HCT116 (cell line): Measurements from ENCODE around the gene GREB1L. TPM values are rescaled to one million over a fixed set of nuclear protein-coding genes. Genes with fewer than 3 reads are reported as not detected.

Experiments
- ATAC-seq: fragments of 200-7000 bp; cut with Tn5 transposase; 2 replicates; pipeline ENCODE4 v1.9.1; 2020; ENCODE audit warnings: mild to moderate bottlenecking, moderate library complexity
- BruUV-seq: library from RNA; stranded (reverse); fragments of 400-500 nt; replicated peaks from 2 replicates; lab custom pipeline; 2021; lab: Mats Ljungman, UMichigan
- CTCF ChIA-PET: fragments of 300-600 bp; sonication (Branson Sonifier 250); formaldehyde crosslinking; loops from one replicate; lab custom pipeline; 2021; ENCODE audit warnings: antibody characterized with exemption; lab: Charles Lee
- POLR2A ChIA-PET: fragments of 300-600, 350-600 bp; sonication (Branson Sonifier 250); formaldehyde crosslinking; loops from one replicate; lab custom pipeline; 2021; ENCODE audit warnings: antibody characterized with exemption; lab: Charles Lee
- RAD21 ChIA-PET, 2 experiments: fragments of 300-600 bp; sonication (Branson Sonifier 250); formaldehyde crosslinking; loops; one replicate each; lab custom pipeline; 2023; ENCODE audit warnings: low total read pairs in 2 of 2; ENCODE audit not compliant: uncharacterized antibody in 2 of 2, unreplicated experiment in 2 of 2, low non-redundant PET in 1 of 2; lab: Charles Lee
- DNase-seq: peaks from one replicate; pipeline ENCODE4 v3.0.0-alpha.2; 2010; ENCODE audit warnings: low read depth, low spot score
- H2AFZ ChIP-seq: fragments of 200-600 bp; shearing (Covaris generic), sonication (generic); 2 replicates; pipeline ENCODE4 v1.6.1; 2017; ENCODE audit warnings: low read depth, mixed run types, mixed read lengths, antibody characterized with exemption, low read length; ENCODE audit not compliant: poor library complexity, severe bottlenecking
- H3K27ac ChIP-seq: 2 replicates; pipeline ENCODE4 v1.5.1; 2012; ENCODE audit warnings: low read depth, low read length
- H3K27me3 ChIP-seq: fragments of 200-600 bp; sonication (generic); 2 replicates; pipeline ENCODE4 v1.6.1; 2016; ENCODE audit warnings: mixed run types, low read length, mixed read lengths; ENCODE audit not compliant: insufficient read depth
- H3K36me3 ChIP-seq, 2 experiments: fragments of 200-500 bp in 1 of 2; fragments of 200-600 bp in 1 of 2; sonication (Bioruptor generic) in 1 of 2; sonication (generic) in 1 of 2; 2 replicates each; pipeline versions ENCODE4 v1.5.1 to v1.6.1; 2014 to 2016; ENCODE audit warnings: low read length in 2 of 2, inconsistent platforms in 1 of 2, mixed read lengths in 1 of 2, mixed run types in 1 of 2; ENCODE audit not compliant: insufficient read depth in 2 of 2, control insufficient read depth in 1 of 2
- H3K4me1 ChIP-seq, 2 experiments: fragments of 200-600 bp in 1 of 2; sonication (generic) in 1 of 2; 2 replicates each; pipeline versions ENCODE4 v1.5.1 to v1.6.1; 2012 to 2017; ENCODE audit warnings: low read length in 2 of 2, inconsistent platforms in 1 of 2, mild to moderate bottlenecking in 1 of 2, mixed read lengths in 1 of 2, mixed run types in 1 of 2, moderate library complexity in 1 of 2; ENCODE audit not compliant: insufficient read depth in 2 of 2, control insufficient read depth in 1 of 2
- H3K4me2 ChIP-seq: fragments of 200-600 bp; sonication (generic); 2 replicates; pipeline ENCODE4 v1.6.1; 2017; ENCODE audit warnings: mixed run types, low read length, mixed read lengths
- H3K4me3 ChIP-seq, 2 experiments: fragments of 200-600 bp in 1 of 2; sonication (generic) in 1 of 2; replicated peaks in 1 of 2; 2 replicates each; pipeline ENCODE4 v1.5.1; 2011 to 2016; ENCODE audit warnings: low read length in 2 of 2, control low read depth in 1 of 2, low read depth in 1 of 2, mild to moderate bottlenecking in 1 of 2, mixed read lengths in 1 of 2, mixed run types in 1 of 2
- H3K79me2 ChIP-seq: fragments of 200-600 bp; sonication (generic); 2 replicates; pipeline ENCODE4 v1.6.1; 2017; ENCODE audit warnings: mild to moderate bottlenecking, mixed run types, low read length, moderate library complexity, mixed read lengths; ENCODE audit not compliant: insufficient read depth
- H3K9ac ChIP-seq: fragments of 200-600 bp; sonication (generic); 2 replicates; pipeline ENCODE4 v1.6.1; 2016; ENCODE audit warnings: low read length, mixed read lengths
- H3K9me2 ChIP-seq: fragments of 200-600 bp; sonication (generic), shearing (Covaris generic); 2 replicates; pipeline ENCODE4 v1.6.1; 2017; ENCODE audit warnings: mixed run types, mild to moderate bottlenecking, moderate library complexity; ENCODE audit not compliant: insufficient read depth
- H3K9me3 ChIP-seq, 2 experiments: fragments of 200-500 bp in 1 of 2; fragments of 200-600 bp in 1 of 2; sonication (Bioruptor generic) in 1 of 2; sonication (generic) in 1 of 2; 2 replicates each; pipeline ENCODE4 v1.6.1; 2014 to 2017; ENCODE audit warnings: low read length in 2 of 2, mixed read lengths in 2 of 2, inconsistent platforms in 1 of 2, low read depth in 1 of 2, mild to moderate bottlenecking in 1 of 2, mixed run types in 1 of 2, moderate library complexity in 1 of 2; ENCODE audit not compliant: control insufficient read depth in 1 of 2, insufficient read depth in 1 of 2
- H4K20me1 ChIP-seq: fragments of 200-600 bp; sonication (generic), shearing (Covaris generic); 2 replicates; pipeline ENCODE4 v1.6.1; 2017; ENCODE audit warnings: mixed run types, mild to moderate bottlenecking, moderate library complexity; ENCODE audit not compliant: insufficient read depth
- ATF3 ChIP-seq: IDR thresholded peaks from 2 replicates; pipeline ENCODE4 v1.6.1; 2012
- CBX3 ChIP-seq: IDR thresholded peaks from 2 replicates; pipeline ENCODE4 v1.6.1; 2012; ENCODE audit warnings: low read depth
- CEBPB ChIP-seq: IDR thresholded peaks from 2 replicates; pipeline ENCODE4 v1.6.1; 2012; ENCODE audit warnings: low read depth
- CTCF ChIP-seq, 3 experiments: fragments of 200-600 bp in 1 of 3; sonication (generic) in 1 of 3; IDR thresholded peaks in 2 of 3; conservative IDR thresholded peaks in 1 of 3; 2 replicates each; pipeline ENCODE4 v1.5.1; 2012 to 2017; ENCODE audit warnings: low read depth in 2 of 3, low read length in 2 of 3, antibody characterized with exemption in 1 of 3, borderline replicate concordance in 1 of 3, control low read depth in 1 of 3, mild to moderate bottlenecking in 1 of 3, mixed read lengths in 1 of 3, mixed run types in 1 of 3, moderate library complexity in 1 of 3; ENCODE audit not compliant: insufficient read depth in 1 of 3
- EGR1 ChIP-seq: IDR thresholded peaks from 2 replicates; pipeline ENCODE4 v1.6.1; 2012; ENCODE audit warnings: low read depth
- ELF1 ChIP-seq: IDR thresholded peaks from 2 replicates; pipeline ENCODE4 v1.6.1; 2012; ENCODE audit warnings: low read depth, borderline replicate concordance
- EZH2phosphoT487 ChIP-seq: fragments of 200-600 bp; IDR thresholded peaks from 2 replicates; pipeline ENCODE4 v1.6.1; 2018; ENCODE audit warnings: antibody characterized with exemption, borderline replicate concordance
- FOSL1 ChIP-seq: IDR thresholded peaks from 2 replicates; pipeline ENCODE4 v1.6.1; 2012; ENCODE audit warnings: low read depth
- JUND ChIP-seq: IDR thresholded peaks from 2 replicates; pipeline ENCODE4 v1.6.1; 2012
- RAD21 ChIP-seq: IDR thresholded peaks from 2 replicates; pipeline ENCODE4 v1.6.1; 2012; ENCODE audit warnings: low read depth, mild to moderate bottlenecking
- SP1 ChIP-seq: IDR thresholded peaks from 2 replicates; pipeline ENCODE4 v1.6.1; 2012; ENCODE audit warnings: low read depth
- SRF ChIP-seq: IDR thresholded peaks from 2 replicates; pipeline ENCODE4 v1.6.1; 2012; ENCODE audit warnings: low read depth
- TCF7L2 ChIP-seq: IDR thresholded peaks from 2 replicates; pipeline ENCODE4 v1.7.0; 2011; ENCODE audit warnings: borderline replicate concordance, inconsistent platforms; ENCODE audit not compliant: insufficient read depth, insufficient read length; ENCODE audit errors: extremely low read depth
- intact Hi-C: fragments of 100-400 bp; cut with micrococcal nuclease; formaldehyde crosslinking; loops from 2 replicates; pipeline ENCODE4 v1.10.0; 2022
- total RNA-seq: library from RNA; stranded (reverse); gene quantifications from one replicate; pipeline ENCODE4 v1.2.1, GENCODE V29; 2021; ENCODE audit not compliant: unreplicated experiment
- TF ChIP-seq, protein P1 (sequence below): IDR thresholded peaks from 2 replicates; pipeline ENCODE4 v1.6.1; 2012; ENCODE audit warnings: low read depth
- TF ChIP-seq, protein P2 (sequence below): IDR thresholded peaks from 2 replicates; pipeline ENCODE4 v1.6.1; 2011; ENCODE audit warnings: mild to moderate bottlenecking, low read length, moderate library complexity; ENCODE audit not compliant: insufficient replicate concordance; ENCODE audit errors: extremely low read depth

The GREB1L gene
- total RNA-seq, 1 experiment from 2014 or later: 12.2 TPM

DNA sequence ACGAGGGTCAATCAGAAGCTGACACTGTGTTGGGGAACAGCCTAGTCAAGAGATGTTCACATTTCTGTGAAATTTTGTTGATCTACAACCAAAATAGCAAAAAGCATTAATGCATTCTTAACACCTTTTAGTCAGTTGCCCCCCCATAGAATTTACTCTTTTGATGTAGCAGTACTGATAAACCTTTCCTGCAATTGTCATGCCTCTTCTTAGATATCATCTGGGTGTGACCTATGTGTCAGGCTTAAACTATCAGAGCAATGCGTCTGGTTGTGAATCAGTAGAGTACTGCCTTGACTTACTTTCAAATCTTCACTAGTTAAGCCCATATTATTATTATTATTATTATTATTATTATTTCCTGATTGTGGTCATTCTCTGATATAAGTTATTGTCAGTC is 61.9 kb downstream of the GREB1L start:
- TF ChIP-seq ELF1 (no peak), JUND (peak; percentile 72), SP1 (peak; percentile 61; the same call in 1 of the 2 replicates), ATF3 (no peak), EZH2phosphoT487 (no peak), TCF7L2 (peak; percentile 16), SRF (no peak), CEBPB (no peak), FOSL1 (peak; percentile 57; the same call in 1 of the 2 replicates), RAD21 (no peak), CTCF (IDR thresholded peaks at IDR 0.05 in 2 of 3, conservative IDR thresholded peaks at IDR 0.05 in 1 of 3; ENCODE audit: borderline replicate concordance in 1 of 3, insufficient read depth in 1 of 3, low read depth in 2 of 3, low read length in 2 of 3) (no peak), EGR1 (no peak), CBX3 (no peak)
- TF ChIP-seq, protein P1, sequence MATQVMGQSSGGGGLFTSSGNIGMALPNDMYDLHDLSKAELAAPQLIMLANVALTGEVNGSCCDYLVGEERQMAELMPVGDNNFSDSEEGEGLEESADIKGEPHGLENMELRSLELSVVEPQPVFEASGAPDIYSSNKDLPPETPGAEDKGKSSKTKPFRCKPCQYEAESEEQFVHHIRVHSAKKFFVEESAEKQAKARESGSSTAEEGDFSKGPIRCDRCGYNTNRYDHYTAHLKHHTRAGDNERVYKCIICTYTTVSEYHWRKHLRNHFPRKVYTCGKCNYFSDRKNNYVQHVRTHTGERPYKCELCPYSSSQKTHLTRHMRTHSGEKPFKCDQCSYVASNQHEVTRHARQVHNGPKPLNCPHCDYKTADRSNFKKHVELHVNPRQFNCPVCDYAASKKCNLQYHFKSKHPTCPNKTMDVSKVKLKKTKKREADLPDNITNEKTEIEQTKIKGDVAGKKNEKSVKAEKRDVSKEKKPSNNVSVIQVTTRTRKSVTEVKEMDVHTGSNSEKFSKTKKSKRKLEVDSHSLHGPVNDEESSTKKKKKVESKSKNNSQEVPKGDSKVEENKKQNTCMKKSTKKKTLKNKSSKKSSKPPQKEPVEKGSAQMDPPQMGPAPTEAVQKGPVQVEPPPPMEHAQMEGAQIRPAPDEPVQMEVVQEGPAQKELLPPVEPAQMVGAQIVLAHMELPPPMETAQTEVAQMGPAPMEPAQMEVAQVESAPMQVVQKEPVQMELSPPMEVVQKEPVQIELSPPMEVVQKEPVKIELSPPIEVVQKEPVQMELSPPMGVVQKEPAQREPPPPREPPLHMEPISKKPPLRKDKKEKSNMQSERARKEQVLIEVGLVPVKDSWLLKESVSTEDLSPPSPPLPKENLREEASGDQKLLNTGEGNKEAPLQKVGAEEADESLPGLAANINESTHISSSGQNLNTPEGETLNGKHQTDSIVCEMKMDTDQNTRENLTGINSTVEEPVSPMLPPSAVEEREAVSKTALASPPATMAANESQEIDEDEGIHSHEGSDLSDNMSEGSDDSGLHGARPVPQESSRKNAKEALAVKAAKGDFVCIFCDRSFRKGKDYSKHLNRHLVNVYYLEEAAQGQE: no peak
- TF ChIP-seq, protein P2, sequence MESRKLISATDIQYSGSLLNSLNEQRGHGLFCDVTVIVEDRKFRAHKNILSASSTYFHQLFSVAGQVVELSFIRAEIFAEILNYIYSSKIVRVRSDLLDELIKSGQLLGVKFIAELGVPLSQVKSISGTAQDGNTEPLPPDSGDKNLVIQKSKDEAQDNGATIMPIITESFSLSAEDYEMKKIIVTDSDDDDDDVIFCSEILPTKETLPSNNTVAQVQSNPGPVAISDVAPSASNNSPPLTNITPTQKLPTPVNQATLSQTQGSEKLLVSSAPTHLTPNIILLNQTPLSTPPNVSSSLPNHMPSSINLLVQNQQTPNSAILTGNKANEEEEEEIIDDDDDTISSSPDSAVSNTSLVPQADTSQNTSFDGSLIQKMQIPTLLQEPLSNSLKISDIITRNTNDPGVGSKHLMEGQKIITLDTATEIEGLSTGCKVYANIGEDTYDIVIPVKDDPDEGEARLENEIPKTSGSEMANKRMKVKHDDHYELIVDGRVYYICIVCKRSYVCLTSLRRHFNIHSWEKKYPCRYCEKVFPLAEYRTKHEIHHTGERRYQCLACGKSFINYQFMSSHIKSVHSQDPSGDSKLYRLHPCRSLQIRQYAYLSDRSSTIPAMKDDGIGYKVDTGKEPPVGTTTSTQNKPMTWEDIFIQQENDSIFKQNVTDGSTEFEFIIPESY: no peak
- TF ChIP-seq, all 23 proteins: peak for 4
- RAD21 ChIA-PET: no interaction called here
- ATAC-seq (peak; percentile 88), DNase-seq (peak; percentile 72)
- Histone ChIP-seq H3K79me2 (peaks cover 16% of the 10 kb centered on the region), H3K27ac (peak overlapping the region; percentile 54; the same call in 1 of the 2 replicates), H3K4me2 (peak overlapping the region; percentile 70), H3K9me2 (no peaks in the 10 kb centered on the region), H3K9ac (peak overlapping the region; percentile 32; the same call in 1 of the 2 replicates), H3K4me1 (peaks cover 16 to 84% of the 10 kb centered on the region in 2 experiments; a peak in 3 of 4 replicates), H4K20me1 (no peaks in the 10 kb centered on the region), H3K36me3 (no peaks in the 10 kb centered on the region), H3K9me3 (no peaks in the 10 kb centered on the region), H3K4me3 (peak overlapping the region in 1 of 2 experiments; percentile 21; a peak in 1 of 4 replicates), H3K27me3 (no peaks in the 10 kb centered on the region), H2AFZ (no peak overlapping the region)
- CTCF ChIA-PET: no interaction called here
- intact Hi-C loops: no loop called here
- no TSS peak for BruUV-seq
- POLR2A ChIA-PET: no interaction called here
